DOHH2 (cell line): ENCODE results near the gene NLGN4X.

Source experiments
- CTCF ChIP-seq: fragments of 200-600 bp; sonication (generic); IDR thresholded peaks from one replicate; pipeline ENCODE4 v1.5.1; 2014; ENCODE audit warnings: antibody characterized with exemption, mild to moderate bottlenecking, low read depth, low read length; ENCODE audit not compliant: poor library complexity, severe bottlenecking
- EZH2phosphoT487 ChIP-seq: fragments of 200-600 bp; sonication (generic); IDR thresholded peaks from 2 replicates; pipeline ENCODE4 v1.6.1; 2017; ENCODE audit warnings: borderline replicate concordance, mild to moderate bottlenecking, antibody characterized with exemption, low read length, moderate library complexity, mixed read lengths

- TF ChIP-seq CTCF (no peak), EZH2phosphoT487 (no peak)
Observed at GRCh38 chrX:6257025-6257424, 28.4 kb upstream of the NLGN4X start.
